GM12878 (cell line): ENCODE results near the gene PSMD1.

Experiments used
- BHLHE40 ChIP-seq, 2 experiments: fragments of 450-650 bp in 1 of 2; IDR thresholded peaks; 2 replicates each; pipeline ENCODE4 v1.6.1; 2011 to 2017; ENCODE audit warnings: low read depth in 2 of 2, borderline replicate concordance in 1 of 2, improper control_type of control experiment in 1 of 2, low read length in 1 of 2, mild to moderate bottlenecking in 1 of 2
- CEBPZ ChIP-seq: fragments of 150-350 bp; IDR thresholded peaks from 2 replicates; pipeline ENCODE4 v1.6.1; 2016; ENCODE audit warnings: low read depth, low read length
- CTCF ChIP-seq, 3 experiments: IDR thresholded peaks in 2 of 3; conservative IDR thresholded peaks in 1 of 3; 2 replicates each; pipeline ENCODE4 v1.5.1; 2011; ENCODE audit warnings: low read depth in 3 of 3, low read length in 3 of 3, mild to moderate bottlenecking in 3 of 3, control low read depth in 2 of 3, moderate library complexity in 2 of 3, inconsistent platforms in 1 of 3, mixed read lengths in 1 of 3; ENCODE audit not compliant: control insufficient read depth in 2 of 3, insufficient read depth in 1 of 3; ENCODE audit errors: extremely low read depth in 1 of 3
- EGR1 ChIP-seq, 2 experiments: IDR thresholded peaks; 1 replicate in 1 of 2; 2 replicates in 1 of 2; pipeline ENCODE4 v1.6.1; 2011 to 2012; ENCODE audit warnings: low read depth in 2 of 2, low read length in 2 of 2, borderline replicate concordance in 1 of 2, mild to moderate bottlenecking in 1 of 2, moderate library complexity in 1 of 2
- ELK1 ChIP-seq: IDR thresholded peaks from 2 replicates; pipeline ENCODE4 v1.6.1; 2012; ENCODE audit warnings: low read depth, low read length, improper control_type of control experiment
- ESRRA ChIP-seq: IDR thresholded peaks from 2 replicates; pipeline ENCODE4 v1.6.1; 2012; ENCODE audit warnings: mild to moderate bottlenecking, low read length, improper control_type of control experiment
- HDAC2 ChIP-seq: fragments of 200-600 bp; sonication (generic); IDR thresholded peaks from 2 replicates; pipeline ENCODE4 v1.6.1; 2017
- KDM1A ChIP-seq: fragments of 200-600 bp; sonication (generic); IDR thresholded peaks from 2 replicates; pipeline ENCODE4 v1.6.1; 2016; ENCODE audit warnings: borderline replicate concordance
- MEF2B ChIP-seq: fragments of 450-650 bp; IDR thresholded peaks from 2 replicates; pipeline ENCODE4 v1.6.1; 2018; ENCODE audit warnings: mild to moderate bottlenecking, moderate library complexity; ENCODE audit not compliant: partially characterized antibody, poor library complexity, severe bottlenecking
- RCOR1 ChIP-seq: conservative IDR thresholded peaks from 2 replicates; pipeline ENCODE4 v1.6.1; 2012; ENCODE audit warnings: low read depth, low read length, improper control_type of control experiment
- RFX5 ChIP-seq: IDR thresholded peaks from 2 replicates; pipeline ENCODE4 v1.6.1; 2011; ENCODE audit warnings: low read depth, low read length, improper control_type of control experiment
- TAF1 ChIP-seq: IDR thresholded peaks from 2 replicates; pipeline ENCODE4 v1.6.1; 2011; ENCODE audit warnings: mild to moderate bottlenecking, low read depth, low read length, borderline replicate concordance
- ZSCAN29 ChIP-seq: fragments of 450-650 bp; IDR thresholded peaks from 2 replicates; pipeline ENCODE4 v1.6.1; 2017; ENCODE audit warnings: mild to moderate bottlenecking, moderate library complexity

GRCh38 chr2:231052494-231053451 is 3.9 kb upstream of the PSMD1 start:
- no peak for TF ChIP-seq HDAC2
- TF ChIP-seq RCOR1 = no peak; the same call in 1 of the 2 replicates
- no peak for TF ChIP-seq CEBPZ
- TF ChIP-seq EGR1 (IDR thresholded peaks at IDR 0.05; ENCODE audit: borderline replicate concordance in 1 of 2, low read depth in 2 of 2, low read length in 2 of 2) = no peak
- TF ChIP-seq TAF1 = no peak
- no peak for TF ChIP-seq ZSCAN29
- 0 out of 2 replicates have a peak, but pooled peaks have one; percentile 35 for TF ChIP-seq ELK1
- TF ChIP-seq BHLHE40 (IDR thresholded peaks at IDR 0.05; ENCODE audit: borderline replicate concordance in 1 of 2, low read depth in 2 of 2, low read length in 1 of 2) = 0 out of 4 replicates have a peak, but pooled peaks of 1 of the 2 experiments have one; percentile 17
- TF ChIP-seq RFX5 = no peak
- peak; percentile 93 to 97 (median 95) for TF ChIP-seq CTCF (IDR thresholded peaks at IDR 0.05 in 2 of 3, conservative IDR thresholded peaks at IDR 0.05 in 1 of 3; ENCODE audit: control insufficient read depth in 2 of 3, extremely low read depth in 1 of 3, insufficient read depth in 1 of 3, low read depth in 3 of 3, low read length in 3 of 3)
- TF ChIP-seq ESRRA = no peak
- no peak for TF ChIP-seq MEF2B
- no peak for TF ChIP-seq KDM1A
